Endothelial cell of umbilical vein (primary cell): Measurements from ENCODE around the gene LHCGR. TPM values are rescaled to one million over a fixed set of nuclear protein-coding genes. Genes with fewer than 3 reads are reported as not detected.

Experiments used
- BruUV-seq: library from RNA; stranded (reverse); fragments of 400-500 nt; replicated peaks from 2 replicates; lab custom pipeline; 2021; lab: Mats Ljungman, UMichigan
- CTCF ChIA-PET: fragments of 300-600, 350-600 bp; sonication (Branson Sonifier 250); formaldehyde crosslinking; loops from one replicate; lab custom pipeline; 2021; ENCODE audit warnings: antibody characterized with exemption, inconsistent platforms; lab: Charles Lee
- POLR2A ChIA-PET: fragments of 300-600, 350-600 bp; sonication (Branson Sonifier 250); formaldehyde crosslinking; loops from one replicate; lab custom pipeline; 2021; ENCODE audit warnings: antibody characterized with exemption, inconsistent platforms; lab: Charles Lee
- DNase-seq: peaks from one replicate; pipeline ENCODE4 v3.0.0-alpha.2; 2011; ENCODE audit warnings: low read depth, low spot score
- FAIRE-seq: peaks from 2 replicates; lab custom pipeline; 2011; peaks lifted over from hg19 to GRCh38; lab: Jason Lieb, UNC
- H2AFZ ChIP-seq: 2 replicates; pipeline ENCODE4 v1.6.0; 2012; ENCODE audit warnings: low read depth, low read length, control low read depth, inconsistent platforms
- H3K27ac ChIP-seq: 2 replicates; pipeline ENCODE4 v1.5.1; 2011; ENCODE audit warnings: low read depth, mild to moderate bottlenecking, control low read depth, low read length, moderate library complexity; ENCODE audit not compliant: insufficient read depth
- H3K27me3 ChIP-seq, 2 experiments: 2 replicates each; pipeline versions ENCODE4 v1.6.0 to v1.6.1; 2011; ENCODE audit warnings: low read length in 2 of 2, mixed read lengths in 1 of 2; ENCODE audit not compliant: control insufficient read depth in 2 of 2, insufficient read depth in 2 of 2
- H3K36me3 ChIP-seq, 2 experiments: 2 replicates in 1 of 2; 3 replicates in 1 of 2; pipeline ENCODE4 v1.5.1; 2011; ENCODE audit warnings: low read length in 2 of 2, mild to moderate bottlenecking in 1 of 2, moderate library complexity in 1 of 2; ENCODE audit not compliant: control insufficient read depth in 2 of 2, insufficient read depth in 2 of 2; ENCODE audit errors: extremely low read depth in 1 of 2
- H3K4me1 ChIP-seq: 3 replicates; pipeline ENCODE4 v1.5.1; 2011; ENCODE audit warnings: mild to moderate bottlenecking, low read length; ENCODE audit not compliant: control insufficient read depth, insufficient read depth; ENCODE audit errors: extremely low read depth
- H3K4me2 ChIP-seq: 2 replicates; pipeline ENCODE4 v1.6.1; 2011; ENCODE audit warnings: low read length, control low read depth, mixed read lengths; ENCODE audit not compliant: insufficient read depth
- H3K4me3 ChIP-seq, 3 experiments: fragments of 200-600 bp in 1 of 3; sonication (generic), shearing (Covaris generic) in 1 of 3; replicated peaks in 1 of 3; 2 replicates each; pipeline ENCODE4 v1.5.1; 2011 to 2016; ENCODE audit warnings: control low read depth in 3 of 3, low read length in 3 of 3, mild to moderate bottlenecking in 2 of 3, inconsistent platforms in 1 of 3, low read depth in 1 of 3, moderate library complexity in 1 of 3; ENCODE audit not compliant: insufficient read depth in 1 of 3
- H3K79me2 ChIP-seq: 2 replicates; pipeline ENCODE4 v1.6.0; 2012; ENCODE audit warnings: low read length, inconsistent platforms; ENCODE audit not compliant: control insufficient read depth, insufficient read depth
- H3K9ac ChIP-seq: replicated peaks from 2 replicates; pipeline ENCODE3; 2011; ENCODE audit warnings: low read length, control low read depth; ENCODE audit not compliant: insufficient read depth; ENCODE audit errors: extremely low read depth
- H3K9me1 ChIP-seq: replicated peaks from 3 replicates; pipeline ENCODE4 v1.6.0; 2011; ENCODE audit warnings: mild to moderate bottlenecking, low read length; ENCODE audit not compliant: control insufficient read depth, insufficient read depth; ENCODE audit errors: extremely low read depth
- H3K9me3 ChIP-seq: replicated peaks from 2 replicates; pipeline ENCODE4 v1.5.1; 2012; ENCODE audit warnings: low read length, inconsistent platforms; ENCODE audit not compliant: control insufficient read depth, insufficient read depth
- H4K20me1 ChIP-seq: replicated peaks from 2 replicates; pipeline ENCODE3; 2011; ENCODE audit warnings: mild to moderate bottlenecking, low read length; ENCODE audit not compliant: control insufficient read depth, insufficient read depth; ENCODE audit errors: extremely low read depth
- CTCF ChIP-seq, 2 donors: IDR thresholded peaks; 1 replicate in 1 of 2; 2 replicates in 1 of 2; pipeline ENCODE4 v1.5.1; 2011; ENCODE audit warnings: low read length in 2 of 2, mild to moderate bottlenecking in 2 of 2, moderate library complexity in 2 of 2, control low read depth in 1 of 2, inconsistent platforms in 1 of 2, low read depth in 1 of 2; ENCODE audit not compliant: insufficient read depth in 1 of 2; ENCODE audit errors: extremely low read depth in 1 of 2
- EZH2 ChIP-seq: IDR thresholded peaks from 2 replicates; pipeline ENCODE4 v1.6.1; 2012; ENCODE audit warnings: borderline replicate concordance, low read depth, mild to moderate bottlenecking, moderate library complexity, low read length, inconsistent platforms; ENCODE audit not compliant: severe bottlenecking
- FOS ChIP-seq: IDR thresholded peaks from 2 replicates; pipeline ENCODE4 v1.6.1; 2011; ENCODE audit warnings: mild to moderate bottlenecking, low read length, moderate library complexity, borderline replicate concordance; ENCODE audit not compliant: insufficient read depth
- GATA2 ChIP-seq: IDR thresholded peaks from 2 replicates; pipeline ENCODE4 v1.7.0; 2011; ENCODE audit warnings: low read depth, mild to moderate bottlenecking, moderate library complexity, mixed read lengths, low read length; ENCODE audit not compliant: insufficient read length, insufficient read depth
- JUN ChIP-seq: IDR thresholded peaks from 2 replicates; pipeline ENCODE4 v1.6.1; 2011; ENCODE audit warnings: borderline replicate concordance, low read depth; ENCODE audit not compliant: insufficient read length, insufficient read depth
- MAX ChIP-seq: IDR thresholded peaks from 2 replicates; pipeline ENCODE4 v1.6.1; 2011; ENCODE audit not compliant: insufficient read depth, insufficient read length
- MYC ChIP-seq: IDR thresholded peaks from one replicate; pipeline ENCODE4 v1.6.1; 2011; ENCODE audit warnings: mild to moderate bottlenecking, low read depth, low read length
- POLR2A ChIP-seq: IDR thresholded peaks from 2 replicates; pipeline ENCODE4 v1.6.1; 2012; ENCODE audit warnings: low read depth, mild to moderate bottlenecking, control low read depth, low read length
- POLR2AphosphoS5 ChIP-seq: IDR thresholded peaks from 2 replicates; pipeline ENCODE4 v1.6.1; 2012; ENCODE audit warnings: low read depth, mild to moderate bottlenecking, control low read depth, low read length, moderate library complexity; ENCODE audit not compliant: insufficient read depth
- dilution Hi-C: fragments of 300-500 bp; cut with MboI; formaldehyde crosslinking; loops from one replicate; pipeline ENCODE4 v1.15.0; 2019; ENCODE audit warnings: low sequenced_read_pairs; ENCODE audit not compliant: extremely low pct_ligation_motif_present
- intact Hi-C: fragments of 100-400 bp; cut with micrococcal nuclease; formaldehyde crosslinking; loops from one replicate; pipeline ENCODE4 v1.10.0; 2022
- polyA plus RNA-seq, 4 experiments: library from polyadenylated mRNA; depleted of rRNA in 3 of 4; stranded (reverse) in 3 of 4; unstranded in 1 of 4; fragments of >200 nt; gene quantifications; 2 replicates each; pipeline versions ENCODE4 v1.2.1 to v1.2.3, GENCODE V29; 2011 to 2012; ENCODE audit warnings: missing spikeins in 1 of 4
- total RNA-seq: library from RNA; stranded (reverse); gene quantifications from 2 replicates; pipeline ENCODE4 v1.2.3, GENCODE V29; 2021

Gene LHCGR
- total and polyA plus RNA-seq, 2 donors (not counting 3 experiments of a cell fraction or from before 2014, with no cell fraction given): not detected

DNA sequence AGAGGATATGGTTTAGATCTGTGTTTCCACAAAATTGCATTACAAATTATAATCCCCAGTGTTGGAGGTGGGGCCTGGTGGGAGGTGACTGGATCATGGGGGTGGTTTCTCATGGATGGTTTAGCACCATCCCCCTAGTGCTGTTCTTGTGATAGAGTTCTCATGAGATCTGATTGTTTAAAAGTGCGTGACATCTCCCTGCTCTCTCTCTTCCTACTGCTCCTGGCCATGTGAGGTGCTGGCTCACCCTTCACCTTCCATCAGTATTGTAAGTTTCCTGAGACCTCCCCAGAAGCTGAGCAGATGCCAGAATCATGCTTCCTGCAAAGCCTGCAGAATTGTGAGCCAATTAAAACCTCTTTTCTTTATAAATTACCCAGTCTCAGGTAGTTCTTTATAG lies 33.1 kb downstream of the LHCGR start:
- FAIRE-seq (no peak), DNase-seq (no peak)
- Histone ChIP-seq H3K27ac (no peak overlapping the region), H2AFZ (no peak overlapping the region), H4K20me1 (no peaks in the 10 kb centered on the region), H3K4me1 (no peaks in the 10 kb centered on the region), H3K4me3 (no peak overlapping the region), H3K79me2 (no peaks in the 10 kb centered on the region), H3K4me2 (no peak overlapping the region), H3K9ac (no peak overlapping the region), H3K27me3 (no peaks in the 10 kb centered on the region), H3K36me3 (no peaks in the 10 kb centered on the region), H3K9me1 (no peaks in the 10 kb centered on the region), H3K9me3 (no peaks in the 10 kb centered on the region)
- no TSS peak for BruUV-seq
- ChIA-PET POLR2A (no interaction called here), CTCF (no interaction called here)
- dilution Hi-C loops: no loop called here
- intact Hi-C loops: no loop called here
- TF ChIP-seq JUN: no peak
- TF ChIP-seq MYC: no peak
- no peak for TF ChIP-seq CTCF (IDR thresholded peaks at IDR 0.05; ENCODE audit: extremely low read depth in 1 of 2, insufficient read depth in 1 of 2, low read depth in 1 of 2, low read length in 2 of 2)
- no peak for TF ChIP-seq POLR2AphosphoS5
- TF ChIP-seq GATA2: no peak
- no peak for TF ChIP-seq FOS
- TF ChIP-seq POLR2A: no peak
- no peak for TF ChIP-seq MAX
- no peak for TF ChIP-seq EZH2
